Smooth muscle cell (in vitro differentiated cells): ENCODE data around the gene MPZL1. TPM values are rescaled to one million over a fixed set of nuclear protein-coding genes. Genes with fewer than 3 reads are reported as not detected.
A peak's percentile ranks its signal among the peaks of the same experiment; 100 is the strongest.

Experiments
- DNase-seq: peaks from one replicate; lab custom pipeline; 2025; ENCODE audit not compliant: unreplicated experiment; lab: John Stamatoyannopoulos, UW
- H2AFZ ChIP-seq: fragments of 200-600 bp; sonication (generic); 2 replicates; pipeline ENCODE4 v1.6.0; 2016; ENCODE audit warnings: antibody characterized with exemption, low read depth, mild to moderate bottlenecking
- H3F3A ChIP-seq: fragments of 200-600 bp; sonication (generic); 2 replicates; pipeline ENCODE4 v1.6.0; 2017; ENCODE audit warnings: antibody characterized with exemption, low read depth
- H3K27ac ChIP-seq: fragments of 200-600 bp; sonication (generic); 2 replicates; pipeline ENCODE4 v1.5.1; 2016; ENCODE audit warnings: low read depth, mild to moderate bottlenecking
- H3K27me3 ChIP-seq: fragments of 200-600 bp; sonication (generic); 2 replicates; pipeline ENCODE4 v1.6.1; 2016; ENCODE audit warnings: low read depth, mild to moderate bottlenecking
- H3K36me3 ChIP-seq: fragments of 200-600 bp; sonication (generic); 2 replicates; pipeline ENCODE4 v1.5.1; 2016; ENCODE audit warnings: low read depth
- H3K4me1 ChIP-seq: fragments of 200-600 bp; sonication (generic); 2 replicates; pipeline ENCODE4 v1.5.1; 2016; ENCODE audit warnings: low read depth
- H3K4me2 ChIP-seq: fragments of 200-600 bp; sonication (generic); 2 replicates; pipeline ENCODE4 v1.6.0; 2016; ENCODE audit warnings: mild to moderate bottlenecking
- H3K4me3 ChIP-seq: fragments of 200-600 bp; sonication (generic); 2 replicates; pipeline ENCODE4 v1.5.1; 2016; ENCODE audit warnings: mild to moderate bottlenecking
- H3K79me2 ChIP-seq: fragments of 200-600 bp; sonication (generic); 2 replicates; pipeline ENCODE4 v1.6.0; 2016; ENCODE audit warnings: low read depth, mild to moderate bottlenecking
- H3K9ac ChIP-seq: fragments of 200-600 bp; sonication (generic); 2 replicates; pipeline ENCODE4 v1.6.0; 2016; ENCODE audit warnings: low read depth
- H3K9me3 ChIP-seq: fragments of 200-600 bp; sonication (generic); replicated peaks from 2 replicates; pipeline ENCODE4 v1.5.1; 2016; ENCODE audit warnings: low read depth
- H4K20me1 ChIP-seq: fragments of 200-600 bp; sonication (generic); 2 replicates; pipeline ENCODE4 v1.6.0; 2016; ENCODE audit warnings: low read depth
- WGBS: methylation state at CpG from one replicate; pipeline ENCODE4 v1.1.7; 2016; ENCODE audit warnings: low lambda C conversion rate; 5-methylcytosine and 5-hydroxymethylcytosine counted together
- polyA plus RNA-seq: library from polyadenylated mRNA; unstranded; fragments of >200 nt; fragmentation: Nextera tagmentation; extraction: Ambion mirVana; gene quantifications from 2 replicates; pipeline ENCODE4 v1.2.1, GENCODE V29; 2016
- total RNA-seq: library from RNA; depleted of rRNA; stranded (reverse); fragments of >200 nt; gene quantifications from 2 replicates; pipeline ENCODE4 v1.2.3, GENCODE V29; 2014
- TF ChIP-seq, protein P1 (sequence below): fragments of 200-600 bp; sonication (generic); IDR thresholded peaks from 2 replicates; pipeline ENCODE4 v1.5.1; 2017; ENCODE audit warnings: borderline replicate concordance, mild to moderate bottlenecking, antibody characterized with exemption; ENCODE audit not compliant: insufficient read depth, poor library complexity, severe bottlenecking

Gene MPZL1
- total and polyA plus RNA-seq, 2 experiments from 2014 or later: 250 to 276 TPM

GRCh38 chr1:167728818-167729410 is 7.1 kb downstream of the MPZL1 start:
- Histone ChIP-seq H4K20me1 (peaks cover 100% of the 10 kb centered on the region), H3K9me3 (no peaks in the 10 kb centered on the region), H3K27ac (peak overlapping the region; percentile 65), H3K4me2 (peak overlapping the region; percentile 43), H2AFZ (no peak overlapping the region), H3F3A (peaks cover 27% of the 10 kb centered on the region), H3K79me2 (peaks cover 100% of the 10 kb centered on the region), H3K27me3 (no peaks in the 10 kb centered on the region), H3K9ac (no peak overlapping the region), H3K36me3 (peaks cover 5% of the 10 kb centered on the region), H3K4me3 (no peak overlapping the region), H3K4me1 (peaks cover 21% of the 10 kb centered on the region)
- TF ChIP-seq, protein P1, sequence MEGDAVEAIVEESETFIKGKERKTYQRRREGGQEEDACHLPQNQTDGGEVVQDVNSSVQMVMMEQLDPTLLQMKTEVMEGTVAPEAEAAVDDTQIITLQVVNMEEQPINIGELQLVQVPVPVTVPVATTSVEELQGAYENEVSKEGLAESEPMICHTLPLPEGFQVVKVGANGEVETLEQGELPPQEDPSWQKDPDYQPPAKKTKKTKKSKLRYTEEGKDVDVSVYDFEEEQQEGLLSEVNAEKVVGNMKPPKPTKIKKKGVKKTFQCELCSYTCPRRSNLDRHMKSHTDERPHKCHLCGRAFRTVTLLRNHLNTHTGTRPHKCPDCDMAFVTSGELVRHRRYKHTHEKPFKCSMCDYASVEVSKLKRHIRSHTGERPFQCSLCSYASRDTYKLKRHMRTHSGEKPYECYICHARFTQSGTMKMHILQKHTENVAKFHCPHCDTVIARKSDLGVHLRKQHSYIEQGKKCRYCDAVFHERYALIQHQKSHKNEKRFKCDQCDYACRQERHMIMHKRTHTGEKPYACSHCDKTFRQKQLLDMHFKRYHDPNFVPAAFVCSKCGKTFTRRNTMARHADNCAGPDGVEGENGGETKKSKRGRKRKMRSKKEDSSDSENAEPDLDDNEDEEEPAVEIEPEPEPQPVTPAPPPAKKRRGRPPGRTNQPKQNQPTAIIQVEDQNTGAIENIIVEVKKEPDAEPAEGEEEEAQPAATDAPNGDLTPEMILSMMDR: no peak
- WGBS: 37% methylated on average over 8 of the region's 8 CpGs
- DNase-seq: no peak

DNA sequence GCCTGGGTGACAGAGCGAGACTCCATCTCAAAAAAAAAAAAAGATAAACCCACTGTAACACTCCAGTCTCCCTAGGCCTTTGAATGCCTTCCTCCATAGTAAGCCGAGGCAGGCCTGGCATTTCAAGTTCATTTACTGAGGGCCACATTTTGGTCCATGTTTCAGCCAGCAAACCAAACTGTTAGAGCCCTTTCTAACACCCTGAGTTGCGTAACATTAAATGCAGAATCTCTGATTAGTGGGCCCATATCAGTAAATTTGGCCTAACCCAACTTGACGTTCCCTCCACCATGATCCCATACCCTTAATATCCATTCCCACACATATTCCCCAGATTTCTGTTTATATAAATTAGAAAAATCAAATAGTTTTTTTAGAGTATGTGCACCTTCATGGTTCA is 12.4 kb downstream of the MPZL1 start:
- H3K4me3 ChIP-seq: no peak overlapping the region
- H3K79me2 ChIP-seq: peaks cover 100% of the 10 kb centered on the region
- H2AFZ ChIP-seq: no peak overlapping the region
- H3K9ac ChIP-seq: no peak overlapping the region
- TF ChIP-seq, protein P1: no peak
- 97% methylated on average over 4 of the region's 4 CpGs for WGBS
- peaks cover 100% of the 10 kb centered on the region for H4K20me1 ChIP-seq
- no peaks in the 10 kb centered on the region for H3K27me3 ChIP-seq
- H3K4me2 ChIP-seq: no peak overlapping the region
- DNase-seq: no peak
- no peaks in the 10 kb centered on the region for H3K4me1 ChIP-seq
- peaks cover 12% of the 10 kb centered on the region for H3K36me3 ChIP-seq
- peaks cover 3% of the 10 kb centered on the region for H3F3A ChIP-seq
- H3K9me3 ChIP-seq: no peaks in the 10 kb centered on the region
- H3K27ac ChIP-seq: no peak overlapping the region

- DNase-seq: no peak
- Histone ChIP-seq H3K27me3 (no peaks in the 10 kb centered on the region), H2AFZ (no peak overlapping the region), H3K4me1 (no peaks in the 10 kb centered on the region), H3K9ac (no peak overlapping the region), H3K79me2 (peaks cover 100% of the 10 kb centered on the region), H3F3A (no peaks in the 10 kb centered on the region), H3K9me3 (no peaks in the 10 kb centered on the region), H3K4me3 (no peak overlapping the region), H3K36me3 (peaks cover 12% of the 10 kb centered on the region), H3K4me2 (no peak overlapping the region), H4K20me1 (peaks cover 100% of the 10 kb centered on the region), H3K27ac (no peak overlapping the region)
- TF ChIP-seq, protein P1: no peak
- 23% methylated on average over 1 of the region's 1 CpG for WGBS
These were observed 13.1 kb downstream of the MPZL1 start for GRCh38 chr1:167734841-167735240.

GRCh38 chr1:167737169-167737568 is 15.4 kb downstream of the MPZL1 start:
- Histone ChIP-seq H3K9ac (no peak overlapping the region), H3K4me1 (peaks cover 5% of the 10 kb centered on the region), H3K4me2 (no peak overlapping the region), H3K27ac (no peak overlapping the region), H3K9me3 (no peaks in the 10 kb centered on the region), H3F3A (peaks cover 6% of the 10 kb centered on the region), H3K79me2 (peaks cover 100% of the 10 kb centered on the region), H2AFZ (no peak overlapping the region), H3K27me3 (no peaks in the 10 kb centered on the region), H3K4me3 (no peak overlapping the region), H4K20me1 (peaks cover 100% of the 10 kb centered on the region), H3K36me3 (peaks cover 6% of the 10 kb centered on the region)
- DNase-seq: no peak
- TF ChIP-seq, protein P1: no peak
- 99% methylated on average over 4 of the region's 4 CpGs for WGBS
